DMS79 (cell line): ENCODE data around the gene DDR1.

Experiments
- DNase-seq: peaks from one replicate; lab custom pipeline; 2025; lab: John Stamatoyannopoulos, UW

Gene DDR1

GRCh38 chr6:30881392-30882203, 2.7 kb upstream of the DDR1 start:
- DNase-seq = no peak

GRCh38 chr6:30882204-30882758, 2.0 kb upstream of the DDR1 start:
- no peak for DNase-seq

- peak; percentile 77 for DNase-seq
Measured at GRCh38 chr6:30882759-30883684, 1.3 kb upstream of the DDR1 start.

DNA sequence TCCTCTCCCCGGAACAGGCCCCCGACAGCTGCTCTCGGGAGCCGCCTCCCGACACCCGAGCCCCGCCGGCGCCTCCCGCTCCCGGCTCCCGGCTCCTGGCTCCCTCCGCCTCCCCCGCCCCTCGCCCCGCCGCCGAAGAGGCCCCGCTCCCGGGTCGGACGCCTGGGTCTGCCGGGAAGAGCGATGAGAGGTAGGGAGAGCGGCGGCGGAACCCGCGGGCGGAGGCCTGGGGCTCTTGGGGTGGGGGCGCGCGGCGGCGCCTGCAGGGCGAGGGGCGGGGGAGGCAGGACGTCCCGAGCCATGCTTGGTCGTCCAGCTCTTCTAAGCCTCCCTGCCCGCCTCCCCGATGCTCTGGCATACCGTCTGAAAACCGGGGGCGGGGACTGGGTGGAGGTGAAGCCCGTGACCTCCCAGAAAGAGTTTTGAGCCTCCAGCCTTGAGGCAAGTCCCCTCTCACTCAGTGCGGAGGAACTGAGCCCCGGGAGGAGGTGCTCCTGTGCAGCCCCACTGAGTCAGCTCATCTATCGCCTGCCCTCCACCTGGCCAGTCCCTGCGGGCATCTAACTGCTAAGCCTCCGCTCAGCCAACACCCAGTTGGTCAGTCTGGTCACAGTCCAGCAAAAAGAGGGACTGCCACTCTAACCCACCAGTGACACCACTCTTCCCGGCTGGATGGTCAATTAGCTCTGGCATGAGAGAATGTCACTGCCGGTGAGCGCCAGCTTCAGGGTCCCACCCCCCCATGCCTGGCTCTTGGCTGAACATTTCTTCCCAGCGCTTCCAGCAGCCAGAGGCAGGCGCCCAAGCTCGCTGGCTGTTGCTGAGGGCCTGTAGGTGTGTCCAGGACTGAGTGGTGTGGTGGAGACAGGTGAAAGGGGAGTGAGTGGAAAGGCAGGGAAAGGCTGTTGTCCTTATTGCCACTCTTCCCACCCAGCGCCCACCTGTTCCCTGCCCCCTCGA, 482 bp downstream of the DDR1 start:
- DNase-seq = no peak

DNA sequence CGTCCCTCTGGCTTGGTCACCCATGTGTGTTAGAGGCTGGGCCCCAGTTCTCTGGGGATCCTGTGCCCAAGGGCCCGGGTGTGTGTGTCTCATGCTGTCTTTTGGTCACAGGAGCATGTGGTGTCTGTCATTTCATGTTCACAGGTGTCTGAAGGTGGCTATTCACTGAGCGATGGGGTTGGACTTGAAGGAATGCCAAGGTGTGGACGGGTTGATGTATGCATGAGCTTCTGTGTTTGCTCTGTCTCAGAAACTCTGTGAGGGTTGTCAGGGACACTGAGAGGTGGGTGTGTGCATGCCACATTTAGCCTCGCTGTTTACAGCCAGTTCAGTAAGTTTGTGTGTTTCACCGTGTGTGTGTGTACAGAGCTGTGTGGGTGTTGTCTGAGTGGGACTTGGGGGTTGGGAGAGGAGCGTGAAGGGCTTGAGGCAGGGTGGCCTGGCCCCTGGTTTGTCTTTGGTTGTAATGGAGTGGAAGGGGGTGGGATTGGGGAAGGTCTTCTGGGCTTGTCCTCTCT, 1.2 kb downstream of the DDR1 start:
- peak; percentile 18 for DNase-seq

GRCh38 chr6:30885999-30886896, 1.9 kb downstream of the DDR1 start:
- peak; percentile 86 for DNase-seq

DNA sequence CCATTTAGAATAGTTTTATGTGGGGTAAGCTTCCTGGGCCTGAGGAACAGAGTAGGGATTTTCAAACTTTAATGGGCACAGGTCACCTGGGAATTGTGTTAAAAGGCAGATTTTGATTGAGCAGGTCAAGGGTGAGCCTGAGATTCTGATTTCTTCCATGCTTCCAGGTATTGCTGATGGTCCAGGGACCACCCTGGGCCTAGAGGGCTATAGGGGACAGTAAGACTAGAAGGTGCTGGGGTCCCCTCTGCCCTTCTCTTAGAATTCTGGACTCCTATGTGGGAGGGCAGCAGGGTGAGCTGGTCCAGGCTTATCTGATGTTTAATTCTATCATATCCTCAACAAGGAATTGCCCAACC, 2.6 kb downstream of the DDR1 start:
- DNase-seq = no peak

GRCh38 chr6:30887901-30888815, 3.8 kb downstream of the DDR1 start:
- no peak for DNase-seq

GRCh38 chr6:30888816-30889495, 4.6 kb downstream of the DDR1 start:
- no peak for DNase-seq

DNA sequence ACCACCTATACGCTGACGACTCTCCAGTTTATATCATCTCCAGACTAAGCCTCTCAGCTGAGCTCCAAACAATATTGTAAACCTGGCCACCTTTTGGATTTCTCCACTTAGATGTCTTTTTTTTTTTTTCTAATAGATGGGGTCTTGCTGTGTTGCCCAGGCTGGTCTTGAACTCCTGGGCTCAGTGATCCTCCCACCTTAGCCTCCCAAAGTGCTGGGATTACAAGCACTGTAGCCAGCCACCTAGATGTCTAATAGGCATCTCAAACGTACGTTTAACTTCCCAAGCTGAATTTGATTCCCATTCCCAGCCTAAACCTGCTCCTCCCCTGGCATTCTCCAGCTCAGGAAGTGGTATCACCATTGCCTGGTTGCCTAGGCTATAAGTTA, 5.2 kb downstream of the DDR1 start:
- no peak for DNase-seq

DNA sequence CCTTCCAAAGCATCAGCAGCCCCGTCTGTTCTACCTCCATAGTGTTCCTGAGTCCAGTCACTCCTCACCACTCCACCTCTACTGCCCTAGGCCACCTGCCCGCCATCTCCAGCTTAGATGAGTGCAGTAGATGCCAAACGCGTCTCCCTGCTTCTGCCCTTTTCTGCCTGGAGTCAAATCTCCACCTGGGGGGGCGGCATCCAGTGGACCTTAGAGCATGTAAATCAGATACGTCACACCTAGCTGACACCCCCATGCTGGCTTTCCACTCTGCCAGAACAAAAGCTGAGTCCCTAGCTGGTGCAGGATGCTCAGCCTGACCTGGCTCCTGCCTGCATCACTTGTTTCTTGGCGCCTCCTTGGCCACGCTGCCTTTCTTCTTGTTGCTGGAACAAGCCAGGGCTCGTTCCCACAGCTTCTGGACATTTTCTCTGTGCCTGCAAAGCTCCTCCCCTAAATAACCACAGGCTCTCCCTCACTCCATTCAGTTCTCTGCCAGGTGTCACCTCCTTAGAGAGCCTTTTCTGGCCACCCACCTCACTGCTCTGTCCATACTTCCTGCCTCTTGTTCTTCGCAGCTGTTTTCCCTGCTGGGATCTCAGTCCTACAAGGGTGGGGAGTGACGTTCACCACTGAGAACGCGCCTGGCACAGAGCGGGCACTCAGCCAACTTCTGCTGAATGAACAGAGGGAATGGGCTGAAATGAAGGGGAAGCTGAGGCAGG, 5.8 kb downstream of the DDR1 start:
- peak; percentile 93 for DNase-seq

- peak; percentile 51 for DNase-seq
Measured at GRCh38 chr6:30890646-30891449, 6.5 kb downstream of the DDR1 start.

- DNase-seq = no peak
Measured at GRCh38 chr6:30891450-30891723, 7.1 kb downstream of the DDR1 start.

GRCh38 chr6:30891816-30892538, 7.7 kb downstream of the DDR1 start:
- DNase-seq = no peak

DNA sequence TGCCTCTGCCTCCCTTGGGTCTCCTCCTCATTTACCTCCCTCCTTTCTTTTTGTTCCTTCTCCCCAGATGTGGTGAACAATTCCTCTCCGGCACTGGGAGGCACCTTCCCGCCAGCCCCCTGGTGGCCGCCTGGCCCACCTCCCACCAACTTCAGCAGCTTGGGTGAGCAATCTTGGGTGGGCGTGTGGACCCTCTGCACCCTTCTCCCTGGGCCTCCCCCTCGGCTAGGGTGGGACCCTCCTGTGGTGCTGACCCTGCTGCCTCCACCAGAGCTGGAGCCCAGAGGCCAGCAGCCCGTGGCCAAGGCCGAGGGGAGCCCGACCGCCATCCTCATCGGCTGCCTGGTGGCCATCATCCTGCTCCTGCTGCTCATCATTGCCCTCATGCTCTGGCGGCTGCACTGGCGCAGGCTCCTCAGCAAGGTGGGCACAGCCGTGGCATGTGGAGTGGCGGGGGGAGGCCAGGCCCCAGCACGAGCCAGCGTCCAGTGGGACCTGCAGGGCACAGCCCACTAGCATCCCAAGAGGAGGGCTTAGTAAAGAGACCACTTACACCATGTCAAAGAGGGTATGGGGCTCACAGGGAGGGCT, 8.8 kb downstream of the DDR1 start:
- no peak for DNase-seq

- DNase-seq = no peak
Measured at GRCh38 chr6:30893666-30894065, 9.3 kb downstream of the DDR1 start.
